ENCODE measurements around the gene IQCN.

IQCN gene

DNA sequence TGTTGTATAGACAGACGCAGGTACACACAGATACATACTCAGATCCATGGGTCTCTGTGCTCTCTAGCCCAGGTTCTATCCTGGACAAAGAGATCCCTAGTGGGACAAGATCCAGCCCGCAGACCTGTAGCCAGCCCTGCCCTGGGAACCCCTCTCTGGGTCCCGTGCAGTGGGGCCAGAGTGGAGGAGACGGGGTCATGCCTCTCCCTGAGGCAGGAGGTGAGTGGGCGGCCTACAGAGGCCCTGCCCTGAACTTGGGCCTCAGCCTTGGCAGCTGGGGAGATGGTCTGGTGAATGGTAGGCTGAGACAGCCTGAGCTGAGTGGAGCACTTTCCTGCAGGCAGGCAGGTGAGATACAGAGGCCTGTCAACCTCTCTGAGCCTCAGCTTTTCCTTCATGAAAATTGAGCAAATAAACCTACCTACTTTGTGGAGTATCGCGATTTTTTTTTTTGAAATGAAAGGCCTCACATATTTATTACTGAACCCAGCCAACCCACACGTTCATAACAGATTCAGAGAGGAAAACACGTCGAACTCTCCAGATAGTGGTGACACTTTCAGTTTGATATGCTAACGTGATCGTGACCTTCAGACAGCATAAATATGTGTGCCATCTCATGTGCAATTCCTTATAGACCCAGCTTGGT is 10.6 kb upstream of the IQCN start:
- no peak for DNase-seq (ENCODE audit: low spot score)

GRCh38 chr19:18283338-18283737 is 9.1 kb upstream of the IQCN start:
- no peak for DNase-seq (ENCODE audit: low spot score)

- DNase-seq (ENCODE audit: low spot score), result no peak
These were observed 8.5 kb upstream of the IQCN start for GRCh38 chr19:18282788-18283141.

GRCh38 chr19:18282021-18282787 is 8.0 kb upstream of the IQCN start:
- peak; percentile 56 for DNase-seq (ENCODE audit: low spot score)

GRCh38 chr19:18281082-18282020 is 7.1 kb upstream of the IQCN start, which contains the start of gene JUND:
TSS of gene JUND (minus strand) at chr19:18281622. CDS start at chr19:18281484, 138 bp downstream.
- DNase-seq (ENCODE audit: low spot score), result peak; percentile 99

DNA sequence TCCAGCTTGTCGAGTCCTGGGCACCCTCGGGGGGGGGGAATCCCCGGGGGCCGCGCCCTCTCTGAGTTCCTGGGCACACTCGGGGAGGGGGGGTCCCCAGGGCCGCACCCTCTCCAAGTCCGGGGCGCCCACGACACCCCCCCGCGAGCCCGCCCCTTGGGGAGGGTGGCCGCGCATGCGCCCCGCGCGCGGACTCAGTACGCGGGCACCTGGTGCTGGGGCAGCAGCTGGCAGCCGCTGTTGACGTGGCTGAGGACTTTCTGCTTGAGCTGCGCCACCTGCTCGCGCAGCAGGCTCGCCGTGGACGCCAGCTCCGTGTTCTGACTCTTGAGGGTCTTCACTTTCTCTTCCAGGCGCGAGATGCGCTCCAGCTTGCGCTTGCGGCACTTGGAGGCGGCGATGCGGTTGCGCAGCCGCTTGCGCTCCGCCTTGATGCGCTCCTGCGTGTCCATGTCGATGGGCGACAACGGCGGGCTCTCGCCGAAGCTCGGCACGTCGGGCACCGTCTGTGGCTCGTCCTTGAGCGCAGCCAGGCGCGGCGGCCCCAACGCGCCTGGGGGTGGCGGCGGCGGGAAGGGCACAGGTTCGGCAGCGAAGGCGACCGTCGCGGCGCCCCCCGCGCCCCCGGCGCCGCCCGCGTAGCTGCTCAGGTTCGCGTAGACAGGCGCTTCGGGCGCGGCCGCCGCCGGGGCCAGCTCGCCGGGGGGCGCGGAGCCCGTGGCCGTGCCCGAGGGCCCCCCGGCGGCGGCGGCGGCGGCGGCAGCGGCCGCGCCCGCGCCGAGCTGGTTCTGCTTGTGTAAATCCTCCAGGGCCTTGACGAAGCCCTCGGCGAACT is 6.2 kb upstream of the IQCN start:
- DNase-seq (ENCODE audit: low spot score), result peak; percentile 86

DNA sequence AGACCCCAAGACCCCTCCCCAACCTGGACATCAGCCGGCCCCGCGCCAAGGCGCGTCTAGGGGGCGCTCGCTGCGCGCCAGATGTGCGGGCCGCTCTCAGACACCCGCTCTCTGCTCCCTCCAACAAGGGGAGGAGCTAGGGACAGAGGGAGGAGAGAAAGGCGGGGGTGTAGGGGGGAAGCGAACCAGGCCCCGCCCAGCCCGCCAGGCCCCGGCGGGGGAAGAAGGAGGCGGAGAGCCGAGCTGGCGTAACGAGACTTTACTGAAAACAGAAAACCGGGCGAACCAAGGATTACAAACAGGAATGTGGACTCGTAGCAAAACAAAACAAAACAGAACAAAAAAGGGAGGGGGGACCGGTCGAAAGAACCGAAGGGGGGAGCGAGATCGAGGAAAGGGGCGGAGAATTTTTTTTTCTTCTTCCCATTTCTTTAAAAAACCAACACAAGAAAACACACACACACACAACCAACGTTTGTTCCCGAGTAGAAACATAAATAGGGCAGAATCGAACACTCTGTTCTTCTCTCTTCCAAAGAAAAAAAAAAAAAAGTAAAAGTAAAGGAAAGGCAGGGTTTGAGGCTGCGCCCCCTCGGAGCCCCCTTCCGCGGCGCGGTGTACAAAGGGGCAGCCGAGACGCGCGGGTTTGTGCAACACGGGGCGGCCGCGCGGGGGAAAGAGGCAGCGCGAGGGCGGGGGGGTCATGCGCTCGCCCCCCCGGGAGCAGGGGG is 5.4 kb upstream of the IQCN start:
- peak; percentile 91 for DNase-seq (ENCODE audit: low spot score)

DNA sequence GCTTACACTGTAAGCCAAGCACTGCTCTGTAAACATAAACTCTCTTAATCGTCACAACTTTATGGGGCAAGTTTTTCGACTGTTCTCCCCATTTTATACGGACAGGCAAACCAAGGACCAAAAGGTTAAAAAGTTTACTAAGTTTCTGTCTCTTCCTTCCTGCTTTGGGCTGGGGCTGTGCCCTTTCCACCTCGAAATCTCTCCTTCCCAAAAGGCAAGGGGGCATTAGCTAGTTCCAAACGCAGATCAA is 4.9 kb upstream of the IQCN start:
- DNase-seq (ENCODE audit: low spot score), result no peak

GRCh38 chr19:18278521-18279265 is 4.4 kb upstream of the IQCN start:
- no peak for DNase-seq (ENCODE audit: low spot score)

GRCh38 chr19:18274781-18275356 is 617 bp upstream of the IQCN start:
- DNase-seq (ENCODE audit: low spot score), result peak; percentile 90

DNA sequence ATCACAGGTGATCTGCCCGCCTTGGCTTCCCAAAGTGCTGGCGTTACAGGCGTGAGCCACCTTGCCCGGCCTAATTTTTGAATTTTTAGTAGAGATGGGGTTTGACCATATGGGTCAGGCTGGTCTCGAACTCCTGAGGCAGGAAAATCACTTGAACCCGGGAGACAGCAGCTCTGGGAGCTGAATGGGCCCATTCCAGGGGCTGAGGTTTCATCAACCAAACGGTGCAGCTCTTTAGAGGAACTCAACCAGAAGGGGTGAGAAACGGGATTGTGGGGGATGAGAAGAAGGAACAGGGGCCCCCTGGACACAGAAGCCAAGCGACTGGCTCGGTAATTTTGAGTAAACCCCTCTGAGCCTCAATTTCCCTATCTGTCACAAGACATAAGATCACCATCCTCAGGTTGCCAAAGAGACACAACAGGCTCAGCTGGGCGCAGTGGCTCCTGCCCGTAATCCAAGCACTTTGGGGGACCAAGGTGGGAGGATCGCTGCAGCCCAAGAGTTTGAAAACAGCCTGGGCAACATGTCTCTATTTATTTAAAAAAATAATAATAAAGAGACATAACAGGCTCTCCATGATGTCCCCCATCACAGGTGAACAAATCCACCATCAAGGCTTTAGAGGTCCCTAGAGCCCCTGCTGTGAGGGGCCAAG is 562 bp downstream of the IQCN start:
- no peak for DNase-seq (ENCODE audit: low spot score)

DNA sequence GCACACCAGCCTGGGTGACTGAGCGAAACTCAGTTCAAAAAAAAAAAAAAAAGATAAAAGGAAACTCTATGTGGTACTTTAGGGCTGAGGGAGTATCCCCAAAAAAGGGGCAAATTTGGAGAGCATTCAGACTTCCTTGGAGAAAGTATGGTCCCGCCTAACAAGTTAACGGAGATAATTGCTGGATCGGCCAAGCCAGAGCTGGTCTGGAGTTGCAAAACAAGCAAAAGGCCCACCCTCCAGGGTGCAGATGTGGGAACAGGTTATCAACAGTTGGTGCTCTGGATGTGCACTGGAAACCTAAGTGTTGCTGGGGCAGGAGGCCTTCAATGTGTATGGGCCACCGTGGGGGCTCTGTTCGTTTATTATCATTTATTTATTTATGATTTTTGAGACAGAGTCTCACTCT is 2.8 kb downstream of the IQCN start:
- DNase-seq (ENCODE audit: low spot score), result no peak

DNA sequence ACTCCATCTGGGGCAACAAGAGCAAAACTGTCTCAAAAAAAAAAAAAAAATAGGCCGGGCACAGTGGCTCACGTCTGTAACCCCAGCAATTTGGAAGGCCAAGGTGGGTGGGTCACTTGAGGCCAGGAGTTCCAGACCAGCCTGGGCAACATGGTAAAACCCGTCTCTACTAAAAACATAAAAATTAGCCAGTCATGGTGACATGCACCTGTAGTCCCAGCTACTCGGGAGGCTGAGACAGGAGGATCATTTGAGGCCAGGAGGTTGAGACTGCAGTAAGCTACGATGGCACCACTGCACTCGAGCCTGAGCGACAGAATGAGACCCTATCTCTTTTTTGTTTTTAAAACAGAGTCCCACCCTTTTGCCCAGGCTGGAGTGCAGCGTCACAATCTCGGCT is 3.9 kb downstream of the IQCN start:
- no peak for DNase-seq (ENCODE audit: low spot score)

- no peak for DNase-seq (ENCODE audit: low spot score)
These were observed 5.1 kb downstream of the IQCN start for GRCh38 chr19:18269070-18269723.

DNA sequence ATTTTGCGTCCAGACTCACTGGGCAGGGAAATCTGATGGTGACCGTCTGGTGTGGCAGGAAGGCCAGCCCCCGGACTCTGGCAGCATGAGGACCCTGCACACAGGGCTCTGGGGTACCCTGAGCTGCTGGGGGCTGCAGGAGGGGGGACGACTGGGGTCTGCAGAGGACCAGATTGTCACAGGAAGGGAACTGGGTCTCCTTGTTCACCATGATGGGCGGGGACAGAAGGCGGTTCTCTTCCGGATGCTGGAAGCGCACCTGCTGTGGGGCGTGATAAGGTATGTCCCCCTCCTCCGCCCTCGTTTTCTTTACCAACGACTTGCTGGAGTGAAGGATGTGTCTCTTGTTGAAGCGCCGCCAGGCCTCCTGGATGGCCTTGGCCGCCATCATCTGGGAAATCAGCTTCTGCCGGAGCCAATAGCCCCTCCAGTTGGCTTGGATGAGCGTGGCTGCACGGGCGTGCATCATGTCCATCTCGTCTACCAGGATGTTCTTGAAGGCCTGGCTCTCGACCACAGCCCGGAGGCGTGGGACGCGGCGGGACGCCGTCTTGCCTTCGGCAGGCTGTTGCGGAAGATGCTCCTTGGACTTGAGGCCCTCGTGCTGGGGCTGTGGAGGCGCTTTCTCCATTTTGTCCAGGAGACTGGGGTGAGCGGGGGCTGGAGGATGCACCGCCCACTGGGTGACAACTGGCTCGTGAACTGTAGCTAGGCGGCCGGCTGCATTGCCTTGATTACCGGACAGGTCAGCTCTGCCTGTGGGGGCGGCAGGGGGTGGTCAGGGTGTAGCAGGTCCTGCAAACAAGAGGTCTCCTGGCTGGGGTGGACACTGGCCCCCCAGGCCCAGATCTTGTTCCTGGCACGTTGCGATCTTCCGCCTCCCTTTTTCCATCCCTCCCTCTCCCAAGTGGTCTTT is 7.2 kb downstream of the IQCN start:
- no peak for DNase-seq (ENCODE audit: low spot score)

- DNase-seq (ENCODE audit: low spot score), result no peak
These were observed 8.7 kb downstream of the IQCN start for GRCh38 chr19:18265582-18265981.

GRCh38 chr19:18264971-18265540 is 9.2 kb downstream of the IQCN start:
- no peak for DNase-seq (ENCODE audit: low spot score)
